ENCODE data around the gene APCS. TPM values are rescaled to one million over a fixed set of nuclear protein-coding genes. Genes with fewer than 3 reads are reported as not detected.

The APCS gene
- total RNA-seq, 1 experiment from 2014 or later, result not detected

DNA sequence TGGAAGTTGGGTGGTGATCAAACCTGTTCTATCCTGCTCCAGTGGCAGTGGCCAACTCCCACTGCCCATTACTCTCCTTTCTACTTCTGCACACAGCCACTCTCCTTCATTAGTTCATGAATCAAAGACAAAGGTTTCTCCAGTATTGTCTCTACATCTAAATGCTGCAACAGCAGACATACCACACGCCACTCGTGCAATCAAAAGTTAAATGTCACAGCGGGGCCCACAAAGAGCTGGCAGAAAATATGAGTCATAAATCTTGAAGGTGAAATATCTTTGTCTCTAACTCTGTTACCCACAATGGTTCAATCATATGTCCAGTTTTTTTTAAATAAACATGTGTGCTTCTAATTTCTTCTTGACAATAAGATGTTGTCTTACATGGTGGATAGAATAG is 13.3 kb downstream of the APCS start:
- H3K4me1 ChIP-seq, result peaks cover 22% of the 10 kb centered on the region
- no peak overlapping the region for H3K4me3 ChIP-seq
- DNase-seq, result no peak
- H3K27ac ChIP-seq, result no peak overlapping the region
- H3K9me3 ChIP-seq (replicated peaks), result no peaks in the 10 kb centered on the region
- H3K27me3 ChIP-seq, result no peaks in the 10 kb centered on the region
- no peaks in the 10 kb centered on the region for H3K36me3 ChIP-seq

DNA sequence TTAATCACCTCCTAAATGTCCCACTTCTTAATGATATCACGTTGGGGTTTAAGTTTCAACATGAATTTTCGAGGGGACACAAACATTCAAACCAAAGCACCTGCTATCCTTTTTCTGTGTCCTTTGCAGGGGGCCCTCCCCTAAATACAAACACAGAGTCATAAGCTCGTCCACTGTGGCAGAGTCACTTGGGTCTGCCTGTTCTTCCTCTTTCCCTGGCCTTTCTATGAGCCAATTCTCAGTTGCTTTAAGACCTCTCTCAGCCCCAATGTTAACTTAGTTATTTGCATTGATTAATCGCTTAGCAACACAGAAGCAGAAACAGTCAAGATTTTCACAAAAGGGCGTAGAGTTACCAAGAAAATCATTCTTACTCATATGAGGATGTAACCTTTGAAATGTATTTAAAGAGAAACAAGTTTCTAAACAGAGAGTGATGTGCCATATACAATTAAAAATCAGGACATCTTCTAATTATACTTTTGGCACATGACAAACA is 14.9 kb downstream of the APCS start:
- no peaks in the 10 kb centered on the region for H3K36me3 ChIP-seq
- H3K9me3 ChIP-seq (replicated peaks), result no peaks in the 10 kb centered on the region
- H3K27me3 ChIP-seq, result no peaks in the 10 kb centered on the region
- no peak overlapping the region for H3K27ac ChIP-seq
- DNase-seq, result no peak
- H3K4me3 ChIP-seq, result no peak overlapping the region
- peaks cover 15% of the 10 kb centered on the region for H3K4me1 ChIP-seq

DNA sequence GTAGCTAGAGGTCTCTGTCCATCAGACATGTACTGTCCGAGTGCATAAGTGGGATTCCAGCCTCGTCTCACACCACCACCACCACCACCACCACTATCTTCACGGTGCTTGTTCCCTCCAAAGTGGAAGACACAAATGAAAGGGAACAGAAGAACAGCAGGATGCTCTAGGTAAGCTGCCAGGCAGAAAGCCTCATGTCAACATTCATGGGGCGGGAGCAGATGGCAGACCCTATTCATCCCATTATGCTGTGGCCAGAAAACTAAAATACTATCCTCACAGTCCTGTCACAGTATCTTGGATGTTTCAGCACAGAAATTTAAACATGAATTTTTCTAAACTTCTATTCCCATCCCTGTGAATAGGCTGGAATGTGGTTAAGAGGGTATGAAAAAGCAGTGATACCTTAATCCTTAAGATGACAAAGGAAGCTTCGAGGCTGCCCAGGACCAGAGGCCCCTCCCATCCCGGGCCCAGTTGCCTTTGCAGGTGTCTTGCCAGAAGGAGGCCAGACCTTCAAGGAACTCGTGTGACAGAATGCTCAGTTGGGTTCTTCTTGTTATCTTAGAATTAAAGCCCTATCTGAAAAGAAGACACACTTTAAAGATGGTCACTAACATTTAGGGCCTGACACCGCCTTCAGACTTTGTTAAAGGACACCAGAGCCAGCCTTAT is 24.7 kb downstream of the APCS start:
- H3K4me1 ChIP-seq, result no peaks in the 10 kb centered on the region
- no peak overlapping the region for H3K4me3 ChIP-seq
- no peaks in the 10 kb centered on the region for H3K36me3 ChIP-seq
- H3K27me3 ChIP-seq, result no peaks in the 10 kb centered on the region
- H3K27ac ChIP-seq, result no peak overlapping the region
- no peak for DNase-seq
- no peaks in the 10 kb centered on the region for H3K9me3 ChIP-seq (replicated peaks)

DNA sequence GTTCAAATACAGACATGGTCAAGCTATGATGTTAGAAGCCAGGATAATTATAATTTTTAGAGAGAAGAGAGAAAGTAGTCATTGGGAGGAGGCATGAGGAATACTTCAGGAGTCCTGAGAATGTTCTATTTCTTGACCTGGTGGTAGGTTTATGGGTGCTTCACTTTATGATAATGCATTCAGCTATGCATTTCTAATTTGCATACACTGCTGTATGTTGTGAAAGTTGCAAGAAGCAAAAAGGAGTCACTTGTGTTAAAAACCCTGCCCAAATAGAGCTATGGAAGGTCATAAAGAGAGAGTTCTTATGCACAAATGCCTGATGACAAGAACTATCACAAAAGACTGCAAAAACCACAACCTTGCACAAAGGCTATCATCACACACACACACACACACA is 45.3 kb downstream of the APCS start:
- no peak overlapping the region for H3K4me3 ChIP-seq
- no peaks in the 10 kb centered on the region for H3K27me3 ChIP-seq
- no peaks in the 10 kb centered on the region for H3K36me3 ChIP-seq
- H3K4me1 ChIP-seq, result no peaks in the 10 kb centered on the region
- no peak overlapping the region for H3K27ac ChIP-seq
- H3K9me3 ChIP-seq (replicated peaks), result no peaks in the 10 kb centered on the region
- no peak for DNase-seq

Other genes with a start within 250 kb of the APCS start
- gene OR10J4, start 155.6 kb upstream of the APCS start, total RNA-seq (2014; rRNA removed; shearing (Covaris generic)), result not detected in 2 replicates
- not detected in 2 replicates for gene OR10J1, start 148.1 kb upstream of the APCS start, total RNA-seq (2014; rRNA removed; shearing (Covaris generic))
- not detected in 2 replicates for gene OR10J5, start 51.8 kb upstream of the APCS start, total RNA-seq (2014; rRNA removed; shearing (Covaris generic))
- not detected in 2 replicates for gene CRP, start 126.8 kb downstream of the APCS start, total RNA-seq (2014; rRNA removed; shearing (Covaris generic))
- not detected in 2 replicates for gene DUSP23, start 193.1 kb downstream of the APCS start, total RNA-seq (2014; rRNA removed; shearing (Covaris generic))
- gene FCRL6, start 214.5 kb downstream of the APCS start, total RNA-seq (2014; rRNA removed; shearing (Covaris generic)), result not detected in 2 replicates
- gene SLAMF8, start 239.0 kb downstream of the APCS start, total RNA-seq (2014; rRNA removed; shearing (Covaris generic)), result 0.05 TPM in 1 of 2 replicates, not detected in the other